Activated CD8-positive, alpha-beta memory T cell treated with anti-CD3 and anti-CD28 coated beads, Interleukin-2, amount 50 U/mL, for 48 hours (primary cell): ENCODE results near the gene IRS1.

Source experiments
- DNase-seq: peaks from one replicate; pipeline ENCODE4 v3.0.0-alpha.2; 2020

The IRS1 gene

GRCh38 chr2:226716126-226716525, 83.5 kb downstream of the IRS1 start:
- no peak for DNase-seq

DNA sequence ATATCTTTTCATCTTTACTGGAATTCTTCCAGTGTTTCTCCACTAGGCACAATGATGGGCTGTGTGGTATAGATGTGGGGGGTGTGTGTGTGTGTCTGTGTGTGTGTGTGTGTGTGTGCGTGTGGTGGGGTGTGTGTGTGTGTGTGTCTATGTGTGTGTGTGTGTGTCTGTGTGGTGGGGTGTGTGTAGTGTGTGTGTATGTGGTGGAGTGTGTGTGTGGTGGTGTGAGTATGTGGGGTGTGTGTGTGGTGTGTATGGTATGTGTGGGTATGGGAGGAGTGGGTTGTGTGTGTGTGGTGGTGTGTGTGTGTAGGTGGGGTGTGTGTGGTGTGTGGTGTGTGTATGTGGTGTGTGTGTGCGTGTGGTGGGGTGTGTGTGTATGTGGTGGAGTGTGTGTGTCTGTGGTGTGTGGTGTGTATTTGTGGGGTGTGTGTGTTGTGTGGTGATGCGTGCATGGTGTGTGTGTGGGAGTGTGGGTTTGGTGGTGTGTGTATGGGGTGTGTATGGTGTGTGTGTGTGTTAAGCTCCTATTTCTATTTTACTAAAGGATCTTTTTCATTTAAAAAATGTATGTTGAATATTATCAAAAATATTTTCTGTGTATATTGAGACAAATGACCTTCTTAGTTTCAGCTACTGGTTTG, 84.2 kb downstream of the IRS1 start:
- no peak for DNase-seq

GRCh38 chr2:226712941-226713340, 86.7 kb downstream of the IRS1 start:
- DNase-seq: no peak

GRCh38 chr2:226711606-226712296, 87.9 kb downstream of the IRS1 start:
- no peak for DNase-seq

GRCh38 chr2:226707499-226707898, 92.1 kb downstream of the IRS1 start:
- no peak for DNase-seq

DNA sequence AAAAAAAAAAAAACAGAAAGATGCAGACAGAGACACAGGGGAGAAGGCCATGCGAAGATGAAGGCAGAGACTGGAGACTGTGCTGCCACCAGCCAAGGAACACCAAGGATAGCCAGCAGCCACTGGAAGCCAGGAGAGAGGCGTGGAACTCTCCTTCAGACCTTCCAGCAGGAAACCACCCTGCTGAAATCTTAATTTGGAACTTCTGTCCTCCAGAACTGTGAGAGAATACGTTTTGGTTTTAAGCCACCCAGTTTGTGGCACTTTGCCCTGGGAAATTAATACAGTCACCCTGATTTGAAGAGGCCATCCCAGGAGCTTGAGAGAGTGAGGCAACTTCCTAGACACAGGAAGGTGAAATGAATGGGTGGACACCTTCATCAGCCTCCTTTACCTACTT, 93.7 kb downstream of the IRS1 start:
- no peak for DNase-seq

GRCh38 chr2:226705133-226705886, 94.3 kb downstream of the IRS1 start:
- no peak for DNase-seq

DNA sequence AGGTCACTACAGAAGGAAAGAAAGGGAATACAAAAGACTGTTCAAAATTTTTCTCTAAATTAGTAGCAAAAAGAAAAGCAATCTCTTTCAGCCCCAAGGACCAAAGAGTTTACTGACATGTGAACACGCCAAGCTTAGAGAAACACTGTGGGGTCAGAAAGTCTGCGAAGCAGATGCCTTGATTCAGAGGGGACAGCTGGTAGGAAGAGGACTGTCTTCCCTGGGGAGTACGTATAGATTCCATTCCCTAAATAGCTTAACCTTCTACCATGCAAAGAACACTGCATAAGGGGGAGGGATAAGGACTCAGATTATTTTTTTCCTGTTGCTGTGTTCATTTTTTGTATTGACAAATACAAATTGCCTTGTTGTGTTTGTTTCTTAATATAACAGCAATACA, 96.1 kb downstream of the IRS1 start:
- no peak for DNase-seq

GRCh38 chr2:226702376-226702775, 97.2 kb downstream of the IRS1 start:
- DNase-seq: no peak

- DNase-seq: no peak
Measured at GRCh38 chr2:226701052-226701451, 98.6 kb downstream of the IRS1 start.

- DNase-seq: no peak
Measured at GRCh38 chr2:226699321-226699720, 100.3 kb downstream of the IRS1 start.

DNA sequence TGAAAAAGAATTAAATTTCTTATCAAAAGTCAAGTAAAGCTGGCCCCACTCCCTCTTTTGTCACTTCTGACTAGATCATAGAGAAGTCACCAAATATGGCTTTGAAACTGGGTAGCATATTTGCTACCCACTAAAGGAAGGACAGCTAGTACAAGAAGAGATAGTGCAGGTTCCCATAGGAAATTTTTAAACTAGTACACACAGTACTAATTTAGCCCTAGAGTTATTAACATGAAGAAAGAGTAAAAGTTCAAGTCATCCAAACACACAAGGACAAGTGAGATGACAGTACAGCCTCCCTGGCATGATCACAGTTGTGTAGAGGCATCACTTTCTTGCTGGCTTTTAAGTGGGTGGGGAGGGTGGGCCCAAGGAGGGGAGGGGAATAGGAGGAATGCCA, 100.9 kb downstream of the IRS1 start:
- DNase-seq: no peak

DNA sequence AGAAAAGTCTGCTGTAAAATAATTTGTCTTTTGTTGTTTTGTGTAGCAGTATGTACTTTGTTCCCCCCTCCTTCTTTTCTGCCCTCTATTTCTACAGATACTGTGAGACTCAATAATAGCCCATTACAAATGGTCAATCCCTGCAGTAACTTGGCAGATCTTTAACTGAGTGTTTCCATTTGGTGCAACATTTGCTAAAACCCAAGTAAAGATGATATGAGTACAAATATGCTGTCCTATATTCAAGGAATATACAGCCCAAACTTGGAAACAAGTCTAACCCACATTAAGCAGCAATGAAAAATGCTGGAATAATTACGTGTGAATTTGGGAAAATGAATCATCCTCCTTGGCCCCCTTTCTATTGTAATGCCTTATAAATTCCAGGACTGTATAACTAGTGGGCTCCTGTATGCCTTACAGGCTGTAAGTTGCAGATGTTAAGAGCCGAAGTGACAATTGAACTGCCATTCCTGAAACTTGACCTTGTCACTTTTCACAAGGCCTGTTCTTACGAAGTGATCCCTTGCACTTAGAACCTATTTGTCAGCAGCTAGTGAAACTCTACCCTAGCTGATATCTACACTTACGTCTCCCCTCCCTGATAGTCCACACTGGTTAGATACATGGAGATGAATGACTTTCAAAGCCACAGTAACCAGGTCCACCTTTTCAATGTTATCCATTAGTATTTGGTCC, 104.9 kb downstream of the IRS1 start:
- no peak for DNase-seq

- DNase-seq: no peak
Measured at GRCh38 chr2:226694149-226694548, 105.5 kb downstream of the IRS1 start.

DNA sequence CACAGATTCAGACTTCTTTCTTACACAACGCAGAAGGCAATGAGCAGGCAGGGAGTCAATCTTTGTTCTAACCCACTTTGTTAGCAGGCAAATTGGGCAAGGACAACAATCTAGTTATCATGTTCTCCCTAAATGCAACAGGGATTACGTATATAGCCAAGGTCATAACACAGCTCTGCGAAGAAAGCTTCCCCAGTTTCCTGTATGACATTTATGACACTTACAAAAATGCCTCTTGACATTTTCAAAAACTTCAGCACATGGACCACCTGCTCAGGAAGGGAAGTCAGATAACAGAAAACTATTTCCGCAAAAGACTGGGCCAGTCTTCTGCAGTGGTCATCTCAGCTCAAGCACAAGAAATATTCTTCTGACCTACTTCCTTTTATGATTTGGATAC, 106.1 kb downstream of the IRS1 start:
- no peak for DNase-seq

- no peak for DNase-seq
Measured at GRCh38 chr2:226692521-226693126, 107.0 kb downstream of the IRS1 start.

DNA sequence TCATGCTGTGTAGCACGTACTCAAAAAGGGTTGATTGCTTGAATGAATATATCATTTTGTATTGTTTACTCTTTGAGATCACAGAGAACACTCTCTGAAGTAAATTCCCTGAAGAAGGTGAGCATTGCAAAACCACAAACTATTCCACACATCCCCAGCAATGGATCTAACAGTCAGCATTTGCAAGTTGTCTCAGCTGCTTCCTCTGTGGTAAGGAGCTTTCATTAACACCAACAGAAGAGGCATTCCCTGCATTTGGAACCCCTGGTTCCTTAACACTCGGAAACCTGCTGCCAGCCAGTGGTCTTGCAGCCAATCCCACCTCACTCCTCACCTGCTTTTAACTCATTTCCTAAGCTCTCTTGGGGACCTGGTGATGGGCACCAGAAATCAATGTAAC, 108.4 kb downstream of the IRS1 start:
- no peak for DNase-seq

DNA sequence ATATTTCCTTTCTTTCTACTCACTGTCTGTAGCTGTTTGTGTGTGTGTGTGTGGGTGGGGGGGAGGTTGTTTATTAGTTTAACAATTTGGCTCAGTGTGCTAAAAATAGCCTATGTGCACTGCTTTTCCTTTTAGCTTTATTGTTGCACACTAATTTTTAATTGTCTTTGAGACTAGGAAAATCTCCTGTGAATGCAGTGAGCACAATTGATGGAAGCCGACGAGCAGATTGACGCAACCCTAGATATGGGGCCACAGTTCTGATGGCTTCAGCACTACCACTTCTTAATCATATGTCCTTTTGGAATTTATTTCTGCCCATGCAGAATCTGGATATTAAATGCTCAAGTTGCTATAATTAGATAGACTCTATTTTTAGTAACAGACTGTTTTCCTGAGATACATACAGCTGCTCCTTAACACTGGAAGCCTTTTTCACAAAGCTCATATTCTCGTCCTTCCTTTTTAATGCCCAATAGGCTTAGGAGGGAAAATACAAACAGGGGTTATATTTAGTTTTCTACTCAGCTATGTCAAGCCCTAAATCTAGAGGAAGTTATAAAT, 109.1 kb downstream of the IRS1 start:
- no peak for DNase-seq

DNA sequence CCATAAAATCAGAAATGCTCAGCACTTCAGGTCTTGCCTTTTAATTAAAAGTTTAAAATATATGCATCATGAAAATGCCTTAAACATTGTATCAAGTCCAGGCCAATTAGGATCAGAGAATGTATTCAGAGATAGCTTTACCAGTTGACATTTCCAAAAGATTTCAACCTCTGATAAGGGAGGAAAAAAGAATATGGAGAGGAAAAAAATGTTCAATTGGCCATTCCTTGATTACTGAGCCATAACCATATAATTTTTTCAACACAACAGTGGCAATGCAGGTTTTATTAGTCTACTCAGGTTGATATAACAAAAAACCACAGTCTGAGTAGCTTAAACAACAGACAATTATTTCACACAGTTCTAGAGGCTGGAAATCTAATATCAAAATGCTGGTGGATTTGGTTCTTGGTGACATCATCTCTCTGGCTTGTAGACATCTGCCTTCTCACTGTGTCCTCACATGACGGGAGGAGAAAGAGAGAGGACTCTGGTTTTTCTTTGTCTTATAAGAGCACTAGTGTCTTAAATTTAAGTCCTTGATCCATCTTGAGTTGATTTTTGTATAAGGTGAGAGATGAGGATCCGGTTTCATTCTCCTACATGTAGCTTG, 111.9 kb downstream of the IRS1 start:
- no peak for DNase-seq

GRCh38 chr2:226684563-226684959, 115.1 kb downstream of the IRS1 start:
- no peak for DNase-seq

DNA sequence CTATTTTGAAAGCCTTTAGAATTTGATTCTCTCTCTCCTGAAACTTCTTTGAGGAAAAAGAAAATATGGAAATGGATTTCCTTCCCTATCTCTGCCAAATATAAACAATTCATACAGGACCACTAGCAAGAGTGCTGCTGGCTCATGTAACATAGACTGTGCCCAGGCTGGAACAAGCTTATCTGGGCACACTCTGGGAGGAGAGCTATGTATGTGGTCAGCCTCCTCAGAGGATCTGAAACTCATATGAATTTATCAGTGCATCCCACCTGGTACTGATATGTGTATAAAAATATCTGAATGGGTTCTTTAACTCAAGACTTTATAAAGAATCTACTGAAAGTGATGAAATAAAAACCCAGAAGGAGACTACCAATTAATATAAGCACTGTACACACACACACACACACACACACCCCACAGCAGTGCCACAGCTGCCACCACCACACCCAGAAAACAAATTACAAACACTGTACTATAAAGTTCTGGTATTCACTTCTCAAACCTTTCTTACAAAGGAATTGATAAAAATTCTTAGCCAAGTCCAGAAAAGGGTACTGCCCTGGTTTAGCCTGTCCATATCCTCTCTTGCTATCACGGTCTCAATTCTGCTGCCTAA, 115.6 kb downstream of the IRS1 start:
- DNase-seq: no peak

DNA sequence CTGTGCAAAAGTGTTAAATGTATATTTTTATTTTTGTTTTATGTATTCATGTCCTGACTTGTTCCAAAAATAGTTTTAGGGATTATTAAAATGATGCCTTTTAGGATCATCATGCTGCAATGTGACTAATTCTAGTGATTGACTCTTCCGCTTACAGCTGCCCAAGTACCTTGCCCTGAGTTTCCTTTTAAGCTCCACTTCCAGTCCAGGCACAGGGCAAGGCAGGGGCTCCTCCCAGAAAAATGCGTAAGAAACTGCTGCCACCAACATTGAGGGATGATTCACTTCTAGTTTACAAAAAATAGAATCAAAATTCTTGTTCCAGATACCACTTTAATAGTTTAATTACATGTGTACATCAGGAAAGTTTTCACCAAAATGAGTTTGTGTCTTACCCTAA, 116.4 kb downstream of the IRS1 start:
- no peak for DNase-seq
